ENCODE measurements around the gene SLC24A3.
"Not testable (repeated sequence)": the region's sequence is repeated elsewhere in the genome, so short reads cannot be mapped to it uniquely, and the experiment has no call there.

SLC24A3 gene

DNA sequence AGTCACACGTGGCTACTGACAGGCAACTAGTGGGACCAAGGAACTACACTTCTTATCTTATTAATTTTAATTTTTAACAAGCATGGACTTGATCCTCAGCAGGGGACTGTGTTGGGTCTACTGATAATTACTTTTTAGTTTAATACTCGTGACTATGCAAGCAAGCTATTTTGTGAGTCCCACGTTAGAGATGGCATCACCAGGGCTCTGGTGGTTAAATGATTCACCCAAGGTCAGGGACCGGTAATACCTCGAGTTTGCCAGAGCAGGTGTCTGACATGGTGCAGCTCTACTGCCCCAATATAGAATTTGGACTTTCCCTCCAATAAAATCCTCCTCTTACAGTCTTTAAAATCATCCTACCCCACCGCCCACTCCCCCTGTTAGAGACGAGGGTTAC is 447.0 kb downstream of the SLC24A3 start:
- no peak for DNase-seq

DNA sequence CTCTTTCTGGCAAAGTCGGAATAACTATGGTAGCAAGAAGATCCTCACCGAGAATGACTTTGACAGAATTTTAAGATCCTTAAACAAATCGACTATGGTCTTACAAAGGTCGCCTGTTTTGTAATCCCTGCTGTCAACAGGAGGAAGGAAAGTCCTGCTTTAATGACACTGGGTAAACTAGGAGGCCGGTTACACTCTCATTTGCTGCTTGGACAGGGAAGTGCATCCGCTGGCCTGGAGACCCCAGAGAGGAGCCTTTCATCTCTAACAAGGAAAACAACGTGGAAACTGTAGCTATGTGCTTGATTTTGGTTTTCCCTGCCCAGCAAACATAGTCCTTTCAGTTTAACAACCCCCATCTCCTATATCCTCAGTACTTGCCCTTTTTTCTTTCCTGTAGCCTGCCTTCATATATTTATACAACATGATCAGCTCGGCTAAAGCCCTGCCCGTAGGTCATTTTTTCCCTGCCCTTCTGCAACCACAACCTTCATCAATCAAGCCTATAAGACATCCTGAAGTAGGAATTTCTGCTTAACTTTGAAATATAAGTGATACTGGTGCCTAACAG is 448.5 kb downstream of the SLC24A3 start:
- no peak for DNase-seq

DNA sequence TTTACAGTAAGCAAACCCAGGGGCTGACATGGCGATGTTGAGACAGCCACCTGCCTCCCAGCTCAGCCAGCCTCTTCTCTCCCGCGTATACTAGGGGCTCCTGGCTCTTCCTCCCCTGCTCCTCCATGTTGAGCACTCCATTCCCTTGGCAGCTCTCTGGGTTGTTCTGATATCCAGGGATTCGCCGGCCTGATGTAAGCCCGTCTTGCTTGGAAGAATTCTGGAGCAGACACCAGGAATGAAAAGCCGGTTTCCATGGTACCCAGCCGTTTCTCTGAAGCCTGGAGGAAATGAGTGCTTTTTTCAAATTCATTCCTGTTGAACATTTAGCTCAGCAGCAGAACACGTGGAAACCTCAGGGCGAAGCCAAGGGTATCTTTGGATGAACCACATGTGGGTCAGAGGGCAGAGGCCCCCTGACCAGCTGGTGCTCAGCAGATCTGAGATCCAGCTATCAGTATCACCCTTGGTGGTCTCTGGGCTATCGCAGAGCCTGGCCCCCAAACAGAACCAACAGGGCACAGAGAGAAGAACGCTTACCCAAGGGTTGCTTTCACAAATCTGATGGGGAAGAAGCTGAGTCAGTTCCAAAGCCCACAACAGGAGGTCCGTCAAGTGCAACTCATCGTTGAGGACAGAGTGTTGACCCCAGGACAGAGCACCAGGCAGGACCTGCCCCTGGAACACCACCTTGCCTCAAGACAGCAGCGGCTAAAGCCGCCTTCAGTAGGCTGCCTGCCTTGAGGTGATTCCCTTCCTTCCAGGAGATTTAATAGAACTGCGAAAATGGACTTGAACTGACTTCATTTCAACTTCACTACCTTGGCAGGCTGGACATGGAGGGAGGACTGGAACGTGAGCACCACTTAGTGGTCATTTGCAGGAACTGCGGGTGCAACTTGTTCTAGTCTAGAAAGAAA is 449.5 kb downstream of the SLC24A3 start:
- peak; percentile 43 for DNase-seq

DNA sequence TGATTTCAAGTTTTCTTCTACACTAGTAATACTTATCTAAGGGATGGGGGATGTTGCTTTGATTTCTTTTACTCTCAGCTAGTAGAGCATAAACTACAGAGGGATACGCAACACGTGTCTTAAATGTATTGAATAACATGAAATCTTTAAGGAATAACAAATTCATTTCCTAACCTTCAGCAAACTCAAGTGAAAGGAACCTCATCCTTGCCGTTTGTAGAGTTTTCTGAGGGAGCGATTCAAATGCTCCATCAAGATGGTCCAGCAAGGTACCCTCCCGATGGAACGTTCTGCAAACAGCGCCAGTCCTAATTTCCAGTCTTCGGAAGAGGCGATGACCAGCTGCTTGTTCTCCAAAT is 450.2 kb downstream of the SLC24A3 start:
- DNase-seq = no peak

DNA sequence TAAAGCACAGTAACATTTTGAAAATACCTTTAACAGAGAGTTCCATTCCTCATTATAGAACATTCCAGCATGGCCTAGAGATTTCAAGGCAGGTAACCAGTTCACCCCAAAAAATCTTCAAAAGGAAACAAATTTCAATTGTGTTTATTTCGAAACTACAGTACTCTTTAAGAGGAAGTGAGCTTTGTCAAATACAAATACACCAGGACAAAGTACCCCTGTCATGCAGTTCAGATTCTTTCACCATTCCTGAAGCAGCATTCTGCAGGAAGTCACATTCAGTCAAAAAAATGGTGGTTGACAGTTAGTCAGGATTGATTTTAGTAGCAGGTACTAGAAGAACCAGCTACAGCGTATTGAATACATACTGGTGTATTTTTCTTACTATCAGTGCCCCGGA is 456.0 kb downstream of the SLC24A3 start:
- DNase-seq = no peak

DNA sequence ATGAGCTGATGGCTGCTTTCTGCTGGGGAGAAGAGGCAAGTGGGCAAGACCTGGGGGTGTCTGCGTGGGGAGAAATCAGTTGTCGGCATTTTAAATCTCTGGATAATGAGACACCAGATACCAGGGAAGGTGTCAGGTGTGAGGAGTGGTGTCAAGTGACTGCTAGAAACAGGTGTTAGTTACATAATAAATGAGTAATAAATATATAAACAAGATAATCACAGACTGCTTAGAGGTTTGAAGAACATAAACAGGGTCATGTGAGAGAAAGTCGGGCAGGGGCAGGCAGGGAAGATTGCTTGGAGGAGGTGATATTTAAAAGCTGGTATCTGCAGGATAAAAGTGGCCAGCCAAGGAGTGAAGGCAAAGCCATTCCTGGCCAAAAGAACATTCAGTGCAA is 458.4 kb downstream of the SLC24A3 start:
- DNase-seq = no peak

DNA sequence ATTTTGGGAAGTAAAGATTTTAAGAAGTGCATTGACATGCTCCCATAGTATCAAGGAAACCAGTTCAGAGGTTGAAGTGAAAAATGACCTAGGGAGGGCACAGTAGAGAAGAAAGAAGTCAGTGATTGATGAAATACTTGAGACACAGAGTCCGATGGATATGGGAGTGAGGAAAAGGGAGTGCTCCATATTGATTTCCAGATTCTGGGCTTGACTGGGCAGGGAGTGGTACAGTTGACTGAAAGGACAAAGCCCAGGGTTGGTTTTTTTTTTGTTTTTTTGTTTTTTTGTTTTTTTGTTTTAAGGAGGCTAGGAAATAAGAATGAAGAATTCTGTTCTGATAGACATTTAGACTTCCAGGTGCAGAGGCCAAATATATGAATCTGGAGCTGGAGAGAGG is 458.9 kb downstream of the SLC24A3 start:
- DNase-seq = no peak

DNA sequence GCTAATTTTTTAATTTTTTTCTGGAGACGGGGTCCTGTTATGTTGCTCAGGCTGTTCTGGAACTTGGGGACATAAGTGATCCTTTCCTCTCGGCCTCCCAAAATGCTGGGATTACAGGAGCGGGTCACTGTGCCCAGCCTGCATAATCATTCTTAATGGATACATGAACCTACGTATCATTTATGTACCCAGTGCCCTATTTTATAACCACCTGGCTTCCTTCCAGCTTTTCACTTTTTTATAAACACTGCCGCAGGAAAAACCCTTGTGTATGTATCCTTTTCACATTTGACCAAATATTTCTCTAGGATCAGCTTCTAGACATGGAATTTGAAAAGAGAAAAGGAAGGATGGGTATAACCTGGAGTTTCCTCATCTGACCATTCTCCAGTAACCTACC is 460.1 kb downstream of the SLC24A3 start:
- no peak for DNase-seq

DNA sequence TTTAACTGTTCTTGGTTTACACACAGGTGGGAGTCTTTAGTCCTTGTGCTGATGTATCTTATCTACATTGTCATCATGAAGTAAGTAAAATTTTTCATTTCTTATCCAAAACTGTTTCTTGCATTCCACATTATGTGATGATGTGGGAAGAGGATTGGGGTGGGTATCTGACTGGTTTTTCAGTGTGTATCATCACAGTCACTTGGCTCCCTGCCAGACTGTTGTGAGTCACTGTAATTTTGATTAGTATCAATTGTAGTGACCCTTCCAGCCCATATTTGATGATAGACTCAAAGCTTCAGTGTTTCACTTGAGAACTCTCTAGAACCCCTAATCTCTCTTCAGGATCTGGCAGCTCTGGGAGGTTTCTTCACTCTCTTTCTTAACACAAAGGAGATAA is 461.1 kb downstream of the SLC24A3 start:
- DNase-seq = no peak

DNA sequence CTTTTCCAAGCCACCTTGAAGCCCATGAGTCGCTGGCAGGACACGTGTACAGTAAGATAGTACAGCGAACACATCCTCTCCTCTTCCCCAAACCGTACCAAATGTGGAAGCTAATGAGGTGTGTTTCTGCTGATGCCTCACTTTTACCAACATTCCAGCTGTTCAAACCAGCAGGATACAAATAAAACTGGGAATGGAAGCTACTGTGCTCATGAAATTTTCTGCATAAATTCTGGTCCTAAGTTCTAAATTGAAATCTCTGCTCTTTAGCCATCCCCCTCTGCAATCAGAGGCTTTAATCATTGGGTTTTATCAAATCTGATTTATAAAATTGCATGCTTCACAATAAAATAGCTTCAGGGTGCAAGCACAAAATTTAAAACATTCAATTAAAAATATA is 463.8 kb downstream of the SLC24A3 start:
- DNase-seq = no peak

DNA sequence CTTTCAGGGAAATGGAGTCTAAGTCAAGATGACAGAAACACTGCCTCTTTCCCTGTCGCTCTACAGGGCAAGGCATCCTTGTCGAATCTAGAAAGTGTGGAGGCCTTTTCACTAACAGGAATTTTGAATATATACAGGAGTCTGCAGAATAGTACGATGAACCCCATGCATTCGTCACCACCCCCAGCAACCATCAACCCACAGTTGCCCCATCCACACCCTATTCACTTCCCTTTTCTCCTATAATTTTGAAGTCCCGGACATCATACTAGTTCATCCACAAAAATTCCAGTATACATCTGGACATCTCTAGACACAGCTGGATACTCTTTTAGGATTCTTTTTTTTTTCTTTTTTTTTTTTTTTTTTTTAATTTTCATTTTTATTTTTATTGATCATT is 464.9 kb downstream of the SLC24A3 start:
- DNase-seq = no peak

DNA sequence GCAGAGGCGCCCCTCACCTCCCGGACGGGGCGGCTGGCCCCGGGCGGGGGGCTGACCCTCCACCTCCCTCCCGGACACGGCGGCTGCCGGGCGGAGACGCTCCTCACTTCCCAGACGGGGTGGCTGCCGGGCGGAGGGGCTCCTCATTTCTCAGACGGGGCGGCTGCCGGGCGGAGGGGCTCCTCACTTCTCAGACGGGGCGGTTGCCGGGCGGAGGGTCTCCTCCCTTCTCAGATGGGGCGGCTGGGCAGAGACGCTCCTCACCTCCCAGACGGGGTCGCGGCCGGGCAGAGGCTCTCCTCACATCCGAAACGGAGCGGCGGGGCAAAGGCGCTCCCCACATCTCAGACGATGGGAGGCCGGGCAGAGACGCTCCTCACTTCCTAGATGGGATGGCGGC is 466.1 kb downstream of the SLC24A3 start:
- DNase-seq = not testable (repeated sequence)

DNA sequence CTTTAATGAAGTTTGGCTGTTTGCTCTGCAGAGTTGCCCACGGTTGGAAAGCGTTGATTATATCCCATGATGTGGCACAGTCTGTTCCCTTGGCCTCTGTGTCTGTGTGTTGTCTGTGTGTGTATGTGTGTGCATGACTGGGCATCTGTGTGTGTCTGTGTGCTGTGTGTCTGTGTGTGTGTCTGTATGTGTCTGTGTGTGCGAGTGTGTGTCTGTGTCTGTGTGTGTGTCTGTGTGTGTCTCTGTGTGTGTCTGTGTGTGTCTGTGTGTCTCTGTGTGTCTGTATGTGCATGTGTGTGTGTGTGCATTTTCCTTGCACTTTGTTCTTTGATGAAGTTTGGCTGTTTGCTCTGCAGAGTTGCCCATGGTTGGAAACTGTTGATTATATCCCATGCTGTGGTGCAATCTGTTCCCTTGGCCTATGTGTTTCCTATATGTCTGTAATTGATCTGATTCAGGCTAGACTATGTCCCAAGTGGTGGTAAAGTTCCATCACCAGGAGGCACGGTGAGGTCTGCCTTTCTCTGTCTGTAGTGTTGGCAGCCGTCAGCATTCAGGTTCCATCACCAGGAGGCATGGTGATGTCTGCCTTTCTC is 467.6 kb downstream of the SLC24A3 start:
- no peak for DNase-seq

DNA sequence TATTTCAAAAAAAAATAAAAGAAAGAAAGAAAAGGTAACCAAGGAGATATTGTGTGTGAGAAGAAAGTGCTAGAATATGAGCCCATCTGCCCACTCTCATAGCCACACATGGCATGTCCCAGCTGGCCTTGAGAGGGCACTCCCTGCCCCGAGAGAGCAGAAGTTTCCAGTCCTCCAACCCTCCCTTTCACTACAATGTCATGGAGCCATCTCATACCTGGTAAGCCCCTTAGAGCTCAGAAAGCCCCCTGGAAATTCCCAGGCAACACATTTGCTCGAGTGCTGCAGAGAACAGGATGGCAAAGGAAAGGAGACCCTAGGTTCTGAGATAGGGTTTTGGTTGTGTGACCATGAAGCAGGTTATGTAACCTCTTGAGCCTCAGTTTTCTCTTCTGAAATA is 469.8 kb downstream of the SLC24A3 start:
- DNase-seq = no peak

DNA sequence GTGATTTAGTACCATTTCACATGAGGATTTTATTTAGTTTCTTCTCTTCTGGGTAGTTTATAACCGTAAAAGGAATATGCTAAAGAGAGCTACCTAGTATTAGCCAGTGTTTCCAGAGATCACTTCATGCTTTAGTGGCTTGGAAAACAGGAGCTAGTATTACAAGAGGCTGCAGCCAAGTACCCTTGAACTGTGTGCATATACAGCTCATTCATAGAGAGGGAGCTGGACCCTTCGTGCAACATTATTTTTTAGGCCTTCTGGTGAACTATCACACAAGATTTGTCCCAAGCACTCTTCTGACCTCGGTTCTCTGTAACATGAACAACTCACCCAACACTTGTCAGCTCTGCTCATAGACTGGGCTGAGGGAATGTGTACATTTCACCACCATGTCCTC is 470.7 kb downstream of the SLC24A3 start:
- DNase-seq = no peak

DNA sequence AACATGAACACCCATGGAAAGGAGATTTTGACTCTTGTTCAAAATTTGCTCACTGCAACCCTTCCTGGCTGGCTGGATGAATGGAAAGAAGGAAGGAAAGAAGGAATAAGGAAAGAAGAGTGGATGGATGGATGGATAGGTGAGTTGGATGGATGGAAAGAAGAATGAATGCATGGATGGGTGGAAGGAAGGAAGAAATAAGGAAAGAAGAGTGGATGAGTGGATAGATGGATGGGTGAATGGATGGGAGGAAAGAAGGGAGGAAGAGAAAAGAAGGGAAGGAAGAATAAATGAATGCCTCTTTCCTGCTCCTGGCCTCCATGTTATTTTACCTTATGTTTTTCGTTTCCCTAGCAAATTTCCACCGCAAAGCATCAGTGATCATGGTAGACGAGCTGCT is 471.4 kb downstream of the SLC24A3 start:
- DNase-seq = no peak

DNA sequence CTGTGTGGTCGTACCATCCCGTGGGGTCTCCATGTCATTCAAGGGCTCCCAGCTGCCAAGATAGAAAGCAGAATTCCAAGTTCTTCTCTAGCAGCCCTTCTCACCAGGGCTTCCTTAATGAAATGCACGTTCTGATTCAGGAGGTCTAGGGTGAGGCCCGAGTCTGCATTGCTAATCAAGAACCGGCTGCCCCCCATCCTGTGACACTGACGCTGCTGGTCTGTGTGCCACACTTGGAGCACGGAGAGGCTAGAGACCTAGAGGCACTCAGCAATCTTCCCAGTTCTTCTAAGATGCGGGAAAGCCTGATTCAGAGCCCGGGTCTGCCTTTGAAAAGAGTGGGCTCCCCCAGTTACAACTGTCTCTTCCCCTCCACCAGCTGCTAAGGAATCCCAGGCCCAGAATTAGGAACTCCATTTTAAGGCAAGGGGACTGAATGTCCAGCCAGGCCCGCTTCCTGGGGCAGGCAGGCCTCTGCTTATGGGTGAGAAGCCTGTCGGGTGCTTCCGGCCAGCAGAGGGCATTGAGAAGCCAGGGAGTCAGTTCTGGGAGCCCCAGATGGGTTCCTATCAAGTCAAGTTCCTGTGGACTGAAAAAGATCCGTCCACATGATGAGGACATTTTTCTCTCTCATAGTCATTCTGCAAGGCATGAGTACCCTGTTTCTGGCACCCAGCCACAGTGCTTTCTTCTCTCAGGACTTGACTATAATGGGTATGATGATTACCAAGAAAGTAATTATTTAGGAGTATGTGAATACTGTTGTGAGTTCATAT is 475.8 kb downstream of the SLC24A3 start:
- DNase-seq = no peak

DNA sequence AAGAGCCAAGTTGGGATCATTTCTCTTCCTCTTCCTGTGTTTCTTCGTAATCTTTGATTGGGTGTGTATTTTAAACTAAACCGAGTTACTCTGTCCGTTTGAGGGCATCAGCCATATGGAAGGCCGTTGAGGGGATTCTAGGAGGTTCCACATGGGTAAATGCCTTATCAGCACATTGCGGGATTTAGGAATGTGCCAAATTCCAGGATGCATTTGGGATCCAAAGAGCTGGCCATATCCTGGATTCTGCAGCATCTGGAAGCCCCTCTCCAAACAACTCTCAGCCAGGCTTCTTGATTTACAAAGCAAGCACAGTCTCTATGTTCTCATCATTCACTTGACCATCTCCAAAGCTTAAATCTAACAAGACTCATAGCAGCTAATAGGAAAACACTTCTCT is 478.0 kb downstream of the SLC24A3 start:
- no peak for DNase-seq

DNA sequence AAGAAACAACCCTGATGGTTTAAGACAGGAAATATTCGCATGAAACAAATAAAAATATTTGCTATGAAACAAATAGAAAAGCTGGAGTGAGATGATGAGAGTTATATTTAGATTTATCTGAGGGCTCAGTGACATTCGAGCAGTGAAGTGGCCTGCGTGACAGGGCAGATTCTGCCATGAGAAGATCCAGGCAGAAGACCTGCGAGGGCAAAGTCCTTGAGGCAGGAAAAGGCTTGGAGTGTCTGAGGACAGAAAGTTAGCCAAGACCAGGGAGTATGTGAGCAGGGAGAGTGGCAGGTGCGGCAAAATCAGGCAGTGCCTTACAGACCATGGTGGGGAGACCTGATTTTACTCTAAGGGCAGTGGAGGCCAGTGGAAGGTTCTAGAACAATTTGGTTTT is 478.7 kb downstream of the SLC24A3 start:
- no peak for DNase-seq

DNA sequence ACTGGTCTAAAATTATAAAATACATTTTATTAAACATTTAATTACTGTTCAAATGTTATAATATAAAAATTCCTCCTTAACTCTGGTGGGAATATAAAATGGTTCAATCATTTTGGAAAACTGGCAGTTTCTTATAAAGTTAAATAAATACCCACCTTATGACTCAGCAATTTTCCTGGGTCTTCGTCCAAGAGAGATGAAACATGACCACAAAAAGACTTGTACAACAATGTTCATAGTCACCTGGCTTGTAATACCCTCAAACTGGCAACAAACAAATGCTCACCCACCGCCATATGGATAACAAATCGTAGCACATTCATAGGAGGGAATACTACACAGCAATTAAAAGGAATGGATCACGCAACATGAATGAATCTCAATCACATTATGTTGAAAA is 479.7 kb downstream of the SLC24A3 start:
- DNase-seq = no peak

DNA sequence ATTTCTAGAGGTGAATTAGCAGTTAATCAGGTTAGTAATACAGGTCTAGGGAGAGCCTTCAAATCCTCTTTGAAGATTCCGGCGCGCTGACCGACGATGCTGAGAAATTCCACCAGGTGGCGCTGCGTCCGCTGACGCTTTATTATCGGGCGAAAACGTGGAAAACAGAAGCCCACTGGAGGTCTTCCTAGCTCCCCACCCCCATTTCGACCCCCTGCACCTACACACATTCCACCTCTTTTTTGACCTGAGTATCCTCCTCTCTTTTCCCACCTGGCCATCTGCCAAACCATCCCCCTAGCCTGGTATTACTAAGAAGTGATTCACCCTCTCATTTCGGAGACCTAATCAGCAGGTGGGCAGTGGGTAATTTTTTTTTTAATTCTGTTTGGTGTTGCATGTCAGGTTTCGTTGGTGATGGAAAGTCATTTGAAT is 480.3 kb downstream of the SLC24A3 start:
- DNase-seq = peak; percentile 44

DNA sequence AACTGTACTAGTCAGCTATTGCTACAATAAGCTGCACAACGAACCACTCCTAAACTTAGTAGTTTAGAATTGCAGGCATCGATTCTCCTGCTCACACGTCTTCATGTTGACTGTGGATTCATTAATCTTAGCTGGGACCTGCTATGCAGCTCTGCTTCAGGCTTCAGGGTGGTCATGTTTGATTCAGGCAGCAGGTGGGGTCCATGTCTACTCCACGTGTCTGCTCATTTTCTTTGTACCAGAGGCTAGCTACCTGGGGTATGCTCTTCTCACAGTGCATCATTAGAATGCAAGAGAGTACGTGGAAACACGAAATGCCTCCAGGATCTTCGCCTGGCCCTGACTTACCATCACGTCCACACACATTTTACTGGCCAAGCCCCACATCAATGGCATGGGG is 481.1 kb downstream of the SLC24A3 start:
- no peak for DNase-seq

DNA sequence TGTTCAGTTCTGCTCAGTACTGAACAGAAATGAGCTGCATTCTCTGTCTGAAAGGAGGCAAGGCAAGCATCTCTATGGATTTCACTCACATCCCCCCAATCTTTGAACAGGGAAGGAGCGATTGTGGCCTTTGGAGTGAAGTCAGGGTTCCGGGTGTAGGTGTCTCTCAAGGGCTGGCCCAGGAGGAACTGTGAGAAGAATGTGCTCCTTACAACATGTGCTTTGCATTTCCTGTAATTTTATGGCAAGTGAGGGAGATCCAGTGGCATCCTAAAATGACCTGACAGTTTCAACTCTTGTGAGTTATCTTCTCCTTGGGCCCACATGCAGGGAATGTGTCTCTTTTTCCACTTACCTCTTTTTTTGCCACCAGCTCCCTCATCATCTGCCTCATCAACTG is 482.6 kb downstream of the SLC24A3 start:
- DNase-seq = no peak

DNA sequence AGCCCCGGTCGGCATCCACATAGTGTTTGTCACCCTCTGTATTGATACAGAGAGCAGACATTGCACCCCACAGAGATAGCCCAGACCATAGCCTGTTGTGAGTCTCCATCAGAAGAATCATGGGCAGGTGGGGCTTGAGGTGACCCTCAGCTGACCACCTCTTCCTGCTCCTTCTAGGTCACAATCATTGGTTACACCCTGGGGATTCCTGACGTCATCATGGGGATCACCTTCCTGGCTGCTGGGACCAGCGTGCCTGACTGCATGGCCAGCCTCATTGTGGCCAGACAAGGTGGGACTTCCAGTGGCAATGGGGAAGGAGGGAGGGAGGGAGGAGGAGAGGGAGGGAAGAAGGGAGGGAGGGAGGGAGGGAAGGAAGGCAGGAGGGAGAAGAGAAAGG is 484.2 kb downstream of the SLC24A3 start:
- DNase-seq = no peak
